ENCODE data around the gene GABARAPL2. TPM values are rescaled to one million over a fixed set of nuclear protein-coding genes. Genes with fewer than 3 reads are reported as not detected.
"Not testable (repeated sequence)": the region's sequence is repeated elsewhere in the genome, so short reads cannot be mapped to it uniquely, and the experiment has no call there.

The GABARAPL2 gene
- total RNA-seq, 1 donor from 2014 or later: 245 TPM

GRCh38 chr16:75579281-75579834 lies 13.2 kb downstream of the GABARAPL2 start:
- intact Hi-C loops (cut with micrococcal nuclease): no loop called here
- ATAC-seq (no peak), DNase-seq (no peak)

- intact Hi-C loops (cut with micrococcal nuclease): no loop called here
- DNase-seq (no peak), ATAC-seq (no peak)
These were observed 17.9 kb downstream of the GABARAPL2 start for GRCh38 chr16:75584108-75584507.

- intact Hi-C loops (cut with micrococcal nuclease): no loop called here
- DNase-seq: no peak
- ATAC-seq: no peak
These were observed 22.5 kb downstream of the GABARAPL2 start for GRCh38 chr16:75588716-75589115.

- intact Hi-C loops (cut with micrococcal nuclease): no loop called here
- peak; percentile 72 for ATAC-seq
- peak; percentile 69 for DNase-seq
These were observed 23.1 kb downstream of the GABARAPL2 start for GRCh38 chr16:75589306-75589705.

- intact Hi-C loops (cut with micrococcal nuclease): no loop called here
- ATAC-seq: peak; percentile 92
- peak; percentile 68 for DNase-seq
These were observed 25.0 kb downstream of the GABARAPL2 start for GRCh38 chr16:75590920-75591843.

- ATAC-seq; intact Hi-C loops (cut with micrococcal nuclease); DNase-seq: not testable (repeated sequence)
These were observed 25.7 kb downstream of the GABARAPL2 start for GRCh38 chr16:75591927-75592326.

- DNase-seq (no peak), ATAC-seq (no peak)
These were observed 27.1 kb downstream of the GABARAPL2 start for GRCh38 chr16:75593308-75593707.

GRCh38 chr16:75593825-75594820 lies 27.9 kb downstream of the GABARAPL2 start:
- ATAC-seq (no peak), DNase-seq (no peak)

More at GRCh38 chr16:75593308-75593707, 27.1 kb downstream of the GABARAPL2 start:
- intact Hi-C loops (cut with micrococcal nuclease): no loop called here

GRCh38 chr16:75599452-75600277 lies 33.5 kb downstream of the GABARAPL2 start:
- intact Hi-C loops (cut with micrococcal nuclease): no loop called here
- peak; percentile 71 for ATAC-seq
- DNase-seq: no peak

More at GRCh38 chr16:75593825-75594820, 27.9 kb downstream of the GABARAPL2 start:
- intact Hi-C loops (cut with micrococcal nuclease): no loop called here

- intact Hi-C loops (cut with micrococcal nuclease): no loop called here
- ATAC-seq: no peak
These were observed 37.1 kb downstream of the GABARAPL2 start for GRCh38 chr16:75603241-75603640.

GRCh38 chr16:75606507-75606906 lies 40.3 kb downstream of the GABARAPL2 start:
- intact Hi-C loops (cut with micrococcal nuclease): no loop called here
- no peak for ATAC-seq

More at GRCh38 chr16:75603241-75603640, 37.1 kb downstream of the GABARAPL2 start:
- DNase-seq: no peak

GRCh38 chr16:75614066-75614897 lies 48.1 kb downstream of the GABARAPL2 start:
- intact Hi-C loops (cut with micrococcal nuclease): no loop called here
- DNase-seq (no peak), ATAC-seq (no peak)

More at GRCh38 chr16:75606507-75606906, 40.3 kb downstream of the GABARAPL2 start:
- DNase-seq: no peak

- no peak for DNase-seq
- no peak for ATAC-seq
- intact Hi-C loops (cut with micrococcal nuclease): no loop called here
These were observed 49.4 kb downstream of the GABARAPL2 start for GRCh38 chr16:75615619-75616018.

- ATAC-seq (no peak), DNase-seq (no peak)
- intact Hi-C loops (cut with micrococcal nuclease): no loop called here
These were observed 50.4 kb downstream of the GABARAPL2 start for GRCh38 chr16:75616521-75617010.

- DNase-seq (no peak), ATAC-seq (no peak)
- intact Hi-C loops (cut with micrococcal nuclease): no loop called here
These were observed 50.9 kb downstream of the GABARAPL2 start for GRCh38 chr16:75617121-75617520.

GRCh38 chr16:75618780-75619179 lies 52.6 kb downstream of the GABARAPL2 start:
- intact Hi-C loops (cut with micrococcal nuclease): no loop called here
- DNase-seq (no peak), ATAC-seq (no peak)
